Neural progenitor cell (in vitro differentiated cells): ENCODE measurements around the gene WDHD1.

Source experiments
- CTCF ChIP-seq: fragments of 200-600 bp; sonication (generic); IDR thresholded peaks from 2 replicates; pipeline ENCODE4 v1.5.1; 2017; ENCODE audit warnings: antibody characterized with exemption, mild to moderate bottlenecking
- EZH2 ChIP-seq: fragments of 200-600 bp; sonication (generic); IDR thresholded peaks from 2 replicates; pipeline ENCODE4 v1.6.1; 2017; ENCODE audit warnings: antibody characterized with exemption, mild to moderate bottlenecking, moderate library complexity
- EZH2phosphoT487 ChIP-seq: fragments of 200-600 bp; sonication (generic); IDR thresholded peaks from 2 replicates; pipeline ENCODE4 v1.6.1; 2017; ENCODE audit warnings: antibody characterized with exemption

- TF ChIP-seq EZH2phosphoT487 (no peak), CTCF (no peak), EZH2 (no peak)
These were observed 118.7 kb downstream of the WDHD1 start for GRCh38 chr14:54908190-54908589.
